ENCODE data around the gene RPL21.

GRCh38 chr13:27280009-27280656 is 28.8 kb downstream of the RPL21 start:
- no peak for TF ChIP-seq POLR2AphosphoS5 (IDR thresholded peaks at IDR 0.05; ENCODE audit: borderline replicate concordance, low read depth, low read length)
- no peak for TF ChIP-seq EZH2 (IDR thresholded peaks at IDR 0.05)
